Breast epithelium (tissue), 4 donors: ENCODE measurements around the gene SIGLEC8. TPM values are rescaled to one million over a fixed set of nuclear protein-coding genes. Genes with fewer than 3 reads are reported as not detected.
"Not testable (repeated sequence)": the region's sequence is repeated elsewhere in the genome, so short reads cannot be mapped to it uniquely, and the experiment has no call there.

Experiments
- DNase-seq, 2 donors: peaks; one replicate each; pipeline ENCODE4 v3.0.0-alpha.2; 2019; ENCODE audit warnings: low spot score in 2 of 2
- H3K27ac ChIP-seq, 2 donors: fragments of 200-600 bp; sonication (generic) in 1 of 2; one replicate each; pipeline ENCODE4 v1.5.1; 2016 to 2019; ENCODE audit warnings: mild to moderate bottlenecking in 1 of 2
- H3K27me3 ChIP-seq, 2 donors: fragments of 200-600 bp; sonication (generic) in 1 of 2; one replicate each; pipeline versions ENCODE4 v1.5.1 to v1.6.0; 2017 to 2019; ENCODE audit warnings: control low read depth in 1 of 2, mild to moderate bottlenecking in 1 of 2
- H3K36me3 ChIP-seq: fragments of 200-600 bp; one replicate; pipeline ENCODE4 v1.5.1; 2019
- H3K4me1 ChIP-seq, 2 donors: fragments of 200-600 bp; sonication (generic); one replicate each; pipeline ENCODE4 v1.5.1; 2016 to 2019; ENCODE audit warnings: control low read depth in 1 of 2
- H3K4me3 ChIP-seq, 3 donors: fragments of 200-600 bp; sonication (generic); 1 replicate in 2 of 3; 2 replicates in 1 of 3; pipeline ENCODE4 v1.5.1; 2016 to 2019; ENCODE audit warnings: mild to moderate bottlenecking in 3 of 3, moderate library complexity in 2 of 3
- H3K9me3 ChIP-seq, 2 donors: fragments of 200-600 bp; sonication (generic) in 1 of 2; one replicate each; pipeline ENCODE4 v1.5.1; 2016 to 2019; ENCODE audit warnings: control low read depth in 1 of 2
- POLR2A ChIP-seq: fragments of 450-650 bp; IDR thresholded peaks from one replicate; pipeline ENCODE4 v1.6.1; 2016; ENCODE audit warnings: antibody characterized with exemption, mild to moderate bottlenecking, moderate library complexity
- POLR2AphosphoS5 ChIP-seq, 3 donors: sonication (generic); formaldehyde crosslinking; IDR thresholded peaks; one replicate each; pipeline ENCODE4 v1.6.1; 2017; ENCODE audit warnings: antibody characterized with exemption in 3 of 3
- intact Hi-C: fragments of 100-400 bp; cut with DNase I; formaldehyde crosslinking; loops from one replicate; pipeline ENCODE4 v1.15.1; 2023; ENCODE audit warnings: low total_unique reads
- total RNA-seq, 3 donors: library from RNA; depleted of rRNA; stranded (reverse); fragments of >200 nt; gene quantifications; one replicate each; pipeline ENCODE4 v1.1.0, GENCODE V29; 2016
- TF ChIP-seq, protein P1 (sequence below), 3 donors: fragments of 450-650 bp; IDR thresholded peaks; one replicate each; pipeline ENCODE4 v1.5.1; 2016 to 2017; ENCODE audit warnings: antibody characterized with exemption in 3 of 3, mild to moderate bottlenecking in 3 of 3, moderate library complexity in 3 of 3

SIGLEC8 gene
- total RNA-seq, 3 donors from 2014 or later: 0.80 to 8.6 (median 2.3) TPM

DNA sequence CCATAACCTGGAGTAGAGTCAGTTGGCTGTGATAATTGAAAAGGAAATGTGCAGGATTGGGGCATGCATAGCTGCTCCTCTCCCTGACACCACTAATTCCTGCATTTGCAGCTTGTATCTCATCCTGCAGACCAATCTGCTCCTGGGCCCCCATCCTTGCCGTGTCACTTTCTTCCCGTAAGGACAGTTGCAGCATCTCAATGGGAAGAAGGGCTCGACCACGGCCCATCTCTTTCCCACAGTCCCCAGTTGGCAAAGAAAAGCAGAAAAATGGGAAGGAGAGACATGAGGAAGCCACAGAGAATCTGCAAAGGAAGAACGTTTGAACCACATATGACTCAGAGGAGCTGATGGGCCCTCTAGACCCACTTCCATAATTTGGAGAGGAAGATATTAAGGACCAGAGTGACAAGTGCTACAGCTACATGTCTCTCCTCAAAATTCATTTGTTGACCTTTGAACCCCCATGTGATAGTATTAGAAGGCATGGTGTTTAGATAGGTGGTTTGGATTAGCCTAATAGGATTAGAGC, 45.1 kb upstream of the SIGLEC8 start:
- Histone ChIP-seq H3K9me3 (peaks cover 13 to 15% of the 10 kb centered on the region in 2 donors), H3K27ac (no peak overlapping the region), H3K27me3 (peaks cover 0 to 9% of the 10 kb centered on the region in 2 donors), H3K36me3 (no peaks in the 10 kb centered on the region), H3K4me3 (no peak overlapping the region), H3K4me1 (no peaks in the 10 kb centered on the region)
- no peak for DNase-seq
- intact Hi-C loops: no loop called here
- TF ChIP-seq POLR2AphosphoS5 (IDR thresholded peaks at IDR 0.05) (no peak), POLR2A (no peak)
- TF ChIP-seq, protein P1, sequence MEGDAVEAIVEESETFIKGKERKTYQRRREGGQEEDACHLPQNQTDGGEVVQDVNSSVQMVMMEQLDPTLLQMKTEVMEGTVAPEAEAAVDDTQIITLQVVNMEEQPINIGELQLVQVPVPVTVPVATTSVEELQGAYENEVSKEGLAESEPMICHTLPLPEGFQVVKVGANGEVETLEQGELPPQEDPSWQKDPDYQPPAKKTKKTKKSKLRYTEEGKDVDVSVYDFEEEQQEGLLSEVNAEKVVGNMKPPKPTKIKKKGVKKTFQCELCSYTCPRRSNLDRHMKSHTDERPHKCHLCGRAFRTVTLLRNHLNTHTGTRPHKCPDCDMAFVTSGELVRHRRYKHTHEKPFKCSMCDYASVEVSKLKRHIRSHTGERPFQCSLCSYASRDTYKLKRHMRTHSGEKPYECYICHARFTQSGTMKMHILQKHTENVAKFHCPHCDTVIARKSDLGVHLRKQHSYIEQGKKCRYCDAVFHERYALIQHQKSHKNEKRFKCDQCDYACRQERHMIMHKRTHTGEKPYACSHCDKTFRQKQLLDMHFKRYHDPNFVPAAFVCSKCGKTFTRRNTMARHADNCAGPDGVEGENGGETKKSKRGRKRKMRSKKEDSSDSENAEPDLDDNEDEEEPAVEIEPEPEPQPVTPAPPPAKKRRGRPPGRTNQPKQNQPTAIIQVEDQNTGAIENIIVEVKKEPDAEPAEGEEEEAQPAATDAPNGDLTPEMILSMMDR (IDR thresholded peaks at IDR 0.05): no peak

DNA sequence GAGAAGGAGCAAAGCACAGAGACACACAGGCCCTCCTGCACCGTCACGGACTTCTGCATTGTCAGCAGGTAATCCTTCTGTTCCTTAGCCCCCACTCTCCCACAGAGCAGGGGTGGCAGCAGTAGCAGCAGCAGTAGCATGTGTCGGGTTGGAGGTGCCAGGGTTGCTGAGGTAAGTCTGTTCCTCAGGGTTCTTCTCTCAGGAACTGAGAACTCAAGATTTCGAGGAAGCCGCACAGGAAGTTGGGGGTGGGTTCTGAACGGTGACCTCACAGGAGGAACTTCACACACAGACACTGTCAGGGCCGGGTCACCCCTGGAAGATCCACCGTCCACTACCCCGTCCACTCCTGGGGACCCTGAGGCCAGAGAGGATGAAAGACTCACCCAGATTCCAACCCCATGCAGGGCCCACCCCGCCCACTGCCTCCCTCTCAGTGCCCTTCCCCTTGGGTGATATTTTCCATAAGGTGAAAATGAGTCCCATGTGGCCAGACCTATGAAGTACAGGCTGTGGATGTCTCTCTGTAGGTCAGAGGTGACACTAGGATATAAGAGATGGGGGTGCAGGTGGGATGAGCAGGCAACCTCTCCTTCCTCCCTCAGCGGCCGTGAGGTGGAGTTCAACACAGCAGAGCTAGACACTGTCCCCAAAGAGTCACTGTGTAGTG, 43.5 kb upstream of the SIGLEC8 start, which contains the start of gene SIGLEC12:
TSS of gene SIGLEC12 (minus strand) at position 207 of the 670 bp plus-strand sequence. CDS start at position 140, 67 bp downstream.
- no peak for DNase-seq
- Histone ChIP-seq H3K4me1 (no peaks in the 10 kb centered on the region), H3K4me3 (no peak within 1 kb of the TSS), H3K9me3 (peaks cover 13 to 15% of the 10 kb centered on the region in 2 donors), H3K27ac (no peak within 1 kb of the TSS), H3K36me3 (no peaks in the 10 kb centered on the region), H3K27me3 (peaks cover 0 to 5% of the 10 kb centered on the region in 2 donors)
- TF ChIP-seq, protein P1 (IDR thresholded peaks at IDR 0.05): no peak
- TF ChIP-seq POLR2AphosphoS5 (IDR thresholded peaks at IDR 0.05) (no peak), POLR2A (no peak)
- intact Hi-C loops: no loop called here

DNA sequence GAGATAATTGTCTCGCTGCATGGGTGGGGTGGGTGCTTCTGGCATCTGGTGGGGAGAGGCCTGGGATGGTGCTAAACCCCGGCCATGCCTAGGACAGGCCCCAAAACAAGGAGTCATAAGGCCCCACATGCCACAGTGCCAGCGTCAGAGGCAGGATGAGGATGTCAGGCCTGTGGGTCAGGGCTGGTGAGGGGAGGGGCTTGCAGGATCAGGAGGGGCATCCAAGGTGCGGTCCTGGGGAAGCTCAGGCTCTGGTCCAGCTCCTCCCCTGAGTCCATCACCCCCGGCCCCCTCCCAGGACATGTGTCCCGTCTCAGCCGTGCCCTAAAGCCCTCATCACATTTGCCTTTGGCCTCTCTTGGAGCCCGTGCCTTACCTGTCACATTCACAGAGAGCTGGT, 42.7 kb upstream of the SIGLEC8 start:
- DNase-seq, H3K27me3 ChIP-seq, H3K4me3 ChIP-seq, intact Hi-C loops, H3K4me1 ChIP-seq, H3K27ac ChIP-seq, H3K36me3 ChIP-seq: not testable (repeated sequence)
- H3K9me3 ChIP-seq: peaks cover 13 to 15% of the 10 kb centered on the region in 2 donors

DNA sequence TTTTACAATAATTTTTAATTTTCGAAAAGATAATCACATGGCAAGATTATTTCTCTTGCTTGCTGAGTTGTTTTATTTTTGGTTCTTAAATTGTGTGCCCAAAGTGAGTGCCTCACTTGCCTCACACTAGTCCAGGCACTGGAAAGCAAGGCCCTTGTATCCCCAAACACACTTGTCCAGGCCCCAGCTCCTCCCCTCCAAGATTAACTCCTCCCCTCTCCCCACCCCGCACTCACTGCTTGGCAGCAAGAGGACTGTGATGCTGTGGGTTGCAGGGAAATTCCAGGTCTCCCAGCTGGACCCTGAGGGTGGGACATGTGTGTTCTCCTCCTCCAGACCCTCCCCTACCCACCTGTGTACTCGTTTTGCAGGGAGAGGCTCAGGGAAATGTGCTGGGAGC, 39.4 kb upstream of the SIGLEC8 start:
- no peak for DNase-seq
- H3K27me3 ChIP-seq: peaks cover 0 to 5% of the 10 kb centered on the region in 2 donors
- no peaks in the 10 kb centered on the region for H3K9me3 ChIP-seq
- H3K27ac ChIP-seq: no peak overlapping the region
- no peak overlapping the region for H3K4me3 ChIP-seq
- TF ChIP-seq POLR2A (no peak), POLR2AphosphoS5 (IDR thresholded peaks at IDR 0.05) (no peak)
- TF ChIP-seq, protein P1 (IDR thresholded peaks at IDR 0.05): no peak
- H3K4me1 ChIP-seq: no peaks in the 10 kb centered on the region
- intact Hi-C loops: no loop called here
- H3K36me3 ChIP-seq: no peaks in the 10 kb centered on the region

DNA sequence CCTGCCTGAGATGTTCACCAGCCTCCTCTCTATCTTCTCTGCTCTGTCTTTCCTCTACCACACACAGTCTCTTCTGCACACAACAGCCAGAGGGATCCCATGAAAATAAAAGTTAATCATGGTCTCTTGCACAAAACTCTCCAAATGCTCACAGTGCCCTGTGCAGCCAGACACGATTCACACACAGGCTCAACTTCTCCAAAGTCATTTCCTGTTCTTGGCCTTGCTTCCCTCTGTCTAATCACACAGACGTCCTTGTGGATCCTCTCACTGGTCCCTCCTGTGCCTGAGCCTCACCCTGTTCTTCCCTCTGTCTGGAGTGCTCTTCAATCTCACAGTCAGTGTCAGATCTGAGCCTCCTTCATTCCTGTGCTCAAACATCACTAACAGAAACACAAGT, 35.5 kb upstream of the SIGLEC8 start:
- no peaks in the 10 kb centered on the region for H3K4me1 ChIP-seq
- H3K9me3 ChIP-seq: no peaks in the 10 kb centered on the region
- no peak for DNase-seq
- intact Hi-C loops: no loop called here
- no peak for TF ChIP-seq POLR2A
- TF ChIP-seq, protein P1 (IDR thresholded peaks at IDR 0.05): no peak
- no peak overlapping the region for H3K27ac ChIP-seq
- H3K36me3 ChIP-seq: no peaks in the 10 kb centered on the region
- H3K4me3 ChIP-seq: no peak overlapping the region
- peaks cover 0 to 16% of the 10 kb centered on the region in 2 donors for H3K27me3 ChIP-seq
